ENCODE results near the gene PAMR1.

- no peak for TF ChIP-seq TAF1 (IDR thresholded peaks at IDR 0.05; ENCODE audit: borderline replicate concordance, low read depth, low read length)
- no peak for TF ChIP-seq ETV6 (conservative IDR thresholded peaks at IDR 0.05 in 1 of 2, IDR thresholded peaks at IDR 0.05 in 1 of 2; ENCODE audit: borderline replicate concordance in 1 of 2, low read depth in 1 of 2)
- no peak for TF ChIP-seq MYB (IDR thresholded peaks at IDR 0.05; ENCODE audit: borderline replicate concordance, low read depth, low read length)
- no peak for TF ChIP-seq REST (IDR thresholded peaks at IDR 0.05; ENCODE audit: low read depth, low read length)
- TF ChIP-seq CEBPB (IDR thresholded peaks at IDR 0.05; ENCODE audit: borderline replicate concordance in 1 of 2, low read depth in 2 of 2, low read length in 2 of 2), result no peak
- no peak for TF ChIP-seq MAX (IDR thresholded peaks at IDR 0.05; ENCODE audit: low read depth, low read length)
- TF ChIP-seq, protein P1, sequence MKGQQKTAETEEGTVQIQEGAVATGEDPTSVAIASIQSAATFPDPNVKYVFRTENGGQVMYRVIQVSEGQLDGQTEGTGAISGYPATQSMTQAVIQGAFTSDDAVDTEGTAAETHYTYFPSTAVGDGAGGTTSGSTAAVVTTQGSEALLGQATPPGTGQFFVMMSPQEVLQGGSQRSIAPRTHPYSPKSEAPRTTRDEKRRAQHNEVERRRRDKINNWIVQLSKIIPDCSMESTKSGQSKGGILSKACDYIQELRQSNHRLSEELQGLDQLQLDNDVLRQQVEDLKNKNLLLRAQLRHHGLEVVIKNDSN (IDR thresholded peaks at IDR 0.05; ENCODE audit: borderline replicate concordance, extremely low read length, insufficient read depth, low read depth, low read length), result no peak
- TF ChIP-seq CTCF (IDR thresholded peaks at IDR 0.05 in 2 of 3, conservative IDR thresholded peaks at IDR 0.05 in 1 of 3; ENCODE audit: control insufficient read depth in 2 of 3, extremely low read depth in 1 of 3, insufficient read depth in 1 of 3, low read depth in 3 of 3, low read length in 3 of 3), result no peak
- no peak for TF ChIP-seq ZZZ3 (IDR thresholded peaks at IDR 0.05; ENCODE audit: control insufficient read depth, insufficient read length, low read depth)
These were observed 54.8 kb downstream of the PAMR1 start for GRCh38 chr11:35470616-35471015.
